SHP77 (cell line): ENCODE data around the gene TIMM17B.

ENCODE experiments used
- DNase-seq, 2 experiments: peaks; one replicate each; lab custom pipeline; 2025; lab: John Stamatoyannopoulos, UW

Gene TIMM17B

GRCh38 chrX:48897625-48898306 is at the start of gene TIMM17B, which contains the start of gene PQBP1:
TSS of gene TIMM17B (minus strand) at chrX:48897768. CDS start at chrX:48897749, 19 bp downstream.
TSS of gene PQBP1 (plus strand) at chrX:48897930. CDS start at chrX:48898510, 580 bp downstream.
- peak; percentile 85 to 89 for DNase-seq

- DNase-seq, result peak in 1 of 2 experiments; percentile 1
Measured at GRCh38 chrX:48945517-48946348, 48.2 kb upstream of the TIMM17B start.

DNA sequence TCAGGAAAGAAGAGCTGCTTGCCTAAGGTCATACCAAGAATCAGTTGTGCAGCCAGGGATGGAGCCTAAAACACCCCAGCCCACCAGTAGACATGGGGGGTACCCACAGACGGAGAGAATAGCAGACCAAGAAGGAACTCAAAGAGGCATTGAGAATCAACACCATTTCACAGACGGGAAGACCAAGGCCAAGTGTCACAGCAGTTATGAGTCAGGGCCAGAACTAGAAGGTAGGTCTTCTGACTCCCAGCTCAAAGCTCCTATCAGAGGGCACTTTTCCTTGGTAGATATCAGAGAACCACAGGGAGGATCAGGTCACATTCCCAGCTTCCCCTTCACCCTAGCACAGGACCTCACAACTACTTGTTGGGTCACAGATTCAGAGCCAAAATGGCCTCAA is 45.3 kb upstream of the TIMM17B start:
- no peak for DNase-seq

DNA sequence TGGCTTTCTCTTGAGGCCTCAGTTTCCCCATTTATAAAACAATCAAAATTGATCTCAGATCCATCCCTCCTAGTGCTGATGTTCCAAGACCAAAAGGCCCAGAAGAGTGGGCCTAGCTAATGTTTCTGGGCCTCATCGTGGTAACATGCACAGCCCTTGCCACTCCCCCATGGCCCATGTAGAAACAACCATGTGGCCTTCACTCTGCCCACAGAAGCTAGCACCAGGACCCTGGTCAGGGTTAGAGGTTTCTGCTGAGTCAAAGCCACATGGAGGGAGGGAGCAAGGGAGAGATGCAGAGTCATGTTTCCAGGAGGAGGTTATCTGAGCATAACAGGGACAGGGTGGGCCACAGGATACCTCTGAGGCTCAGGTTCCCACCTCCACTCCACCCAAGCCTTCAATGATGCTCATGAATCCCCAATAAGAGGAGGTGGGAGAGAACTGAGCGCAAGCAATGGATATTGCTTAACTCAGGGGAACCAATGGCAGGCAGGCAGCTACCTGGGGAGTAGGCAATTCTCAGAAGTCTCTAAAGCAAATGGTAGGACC is 42.9 kb upstream of the TIMM17B start:
- no peak for DNase-seq

DNA sequence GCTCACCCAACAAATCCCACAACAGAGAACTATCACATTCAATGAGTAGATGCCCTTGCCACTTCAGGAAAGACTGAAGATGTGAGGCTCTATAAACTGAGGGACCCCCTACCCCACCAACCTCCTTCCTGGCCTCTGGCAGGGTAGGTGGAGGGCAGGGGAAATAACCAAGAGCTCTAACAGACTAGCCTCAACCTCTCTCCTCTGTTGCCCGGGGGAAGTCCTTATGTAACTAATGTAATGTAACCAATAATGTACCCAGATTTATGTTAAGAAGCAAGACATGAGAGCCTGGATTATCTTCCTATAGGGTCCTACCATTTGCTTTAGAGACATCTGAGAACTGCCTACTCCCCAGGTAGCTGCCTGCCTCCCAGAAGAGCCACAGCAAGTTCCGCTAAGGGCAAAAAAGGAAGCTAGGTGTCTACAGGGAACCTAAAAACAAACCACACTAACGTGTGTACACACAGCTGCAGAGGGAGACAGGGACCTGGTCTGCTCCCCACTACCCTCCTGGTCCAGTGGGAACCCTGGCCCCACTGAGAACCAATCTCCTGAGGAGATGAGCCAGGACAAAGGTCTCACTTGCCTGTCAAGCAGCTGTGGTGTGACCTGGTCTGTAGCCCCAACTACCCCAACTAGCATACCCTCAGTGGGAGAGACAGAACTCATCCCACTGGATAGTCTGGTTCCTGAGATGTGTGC is 42.1 kb upstream of the TIMM17B start:
- DNase-seq, result no peak

GRCh38 chrX:48938721-48939425 is 41.3 kb upstream of the TIMM17B start:
- DNase-seq, result no peak

DNA sequence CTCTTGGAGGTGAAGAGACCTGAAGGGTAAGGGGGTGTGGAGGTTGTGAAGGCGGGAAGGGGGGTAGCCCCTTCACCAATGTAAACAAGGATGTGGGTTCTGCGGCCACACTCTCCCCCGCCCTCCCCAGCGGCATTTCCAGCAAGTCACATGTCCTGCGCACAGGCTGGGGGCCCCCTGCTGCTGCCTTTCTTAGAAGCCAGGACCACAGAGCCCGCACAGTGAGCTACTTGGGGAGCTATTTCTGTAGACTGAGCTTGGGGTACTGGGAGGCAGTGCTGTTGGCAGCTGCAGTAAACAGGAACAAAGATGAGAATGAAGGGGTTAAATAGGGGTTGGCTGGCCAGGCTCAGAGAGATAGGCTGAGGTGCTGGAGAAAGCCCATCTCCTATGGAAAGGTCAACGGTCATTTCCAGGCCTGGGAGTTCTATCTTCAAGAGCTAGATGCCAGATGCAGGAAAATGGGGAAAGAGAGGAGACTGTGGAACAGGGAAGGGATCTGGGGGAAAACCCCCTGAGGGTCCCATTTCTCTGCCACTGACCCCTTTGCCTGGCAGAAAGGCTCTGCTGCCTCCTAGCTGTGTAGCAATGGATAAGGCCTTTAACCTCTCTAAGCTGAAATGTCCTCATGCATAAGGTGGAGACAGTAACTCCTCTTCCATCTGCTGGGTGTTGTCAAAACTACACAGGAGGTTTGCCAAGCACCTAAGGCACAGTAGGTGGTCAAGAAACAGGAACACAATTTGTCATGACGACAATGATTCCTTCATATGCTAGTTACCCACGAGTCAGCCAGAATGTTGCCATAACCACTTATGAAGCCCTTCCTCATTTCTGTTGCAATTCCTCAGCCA is 39.7 kb upstream of the TIMM17B start:
- DNase-seq, result no peak

DNA sequence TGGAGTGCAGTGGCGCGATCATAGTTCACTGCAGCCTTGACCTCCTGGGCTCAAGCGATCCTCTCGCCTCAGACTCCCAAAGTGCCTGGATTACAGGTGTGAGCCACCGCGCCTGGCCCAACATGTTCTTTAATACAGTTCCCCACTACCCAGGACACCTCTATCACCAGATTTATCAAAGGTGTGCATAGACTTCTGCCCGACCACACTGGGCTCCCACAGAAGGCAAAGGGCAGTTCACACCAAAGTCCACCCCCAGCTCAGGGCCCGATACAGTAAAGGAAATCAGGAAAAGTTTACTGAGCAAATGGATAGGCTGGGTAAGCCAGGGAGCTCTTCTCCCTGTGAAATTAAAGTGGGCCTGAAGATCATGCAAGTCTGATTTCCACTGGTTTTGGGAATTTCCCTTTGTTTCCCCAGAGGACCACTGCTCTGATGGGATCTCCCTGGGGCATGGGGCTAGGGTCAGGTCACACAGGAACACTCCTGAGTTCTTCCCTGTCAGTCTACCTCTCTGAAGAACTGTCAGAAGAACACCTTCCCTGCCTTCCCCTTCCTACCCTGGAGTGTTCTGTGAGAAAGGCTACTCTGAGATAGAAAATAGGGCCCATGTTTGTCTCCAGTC is 39.0 kb upstream of the TIMM17B start:
- DNase-seq, result no peak

GRCh38 chrX:48935301-48935670 is 37.7 kb upstream of the TIMM17B start:
- DNase-seq, result no peak

- no peak for DNase-seq
Measured at GRCh38 chrX:48934581-48935300, 37.2 kb upstream of the TIMM17B start.

DNA sequence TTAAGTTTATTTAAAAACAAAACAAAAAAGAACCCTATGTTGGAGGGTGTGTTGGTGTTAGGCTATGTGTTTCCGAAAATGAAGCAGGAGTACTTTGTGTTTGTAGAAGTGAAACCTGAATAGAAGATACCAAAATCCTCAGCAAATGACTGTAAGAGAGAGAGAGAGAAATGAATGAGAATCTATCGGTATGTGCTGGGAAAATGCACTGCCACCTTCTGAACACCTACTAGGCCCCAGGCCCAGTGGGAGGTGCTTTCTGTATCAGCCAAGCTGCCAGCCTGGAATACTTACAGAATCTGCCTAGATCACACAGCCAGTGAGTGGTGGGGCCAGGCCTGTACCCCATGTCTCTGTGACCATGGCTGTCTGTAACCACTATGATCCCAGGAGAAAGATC is 36.2 kb upstream of the TIMM17B start:
- no peak for DNase-seq

- DNase-seq, result no peak
Measured at GRCh38 chrX:48927736-48928382, 30.3 kb upstream of the TIMM17B start.

GRCh38 chrX:48927123-48927522 is 29.6 kb upstream of the TIMM17B start:
- no peak for DNase-seq

DNA sequence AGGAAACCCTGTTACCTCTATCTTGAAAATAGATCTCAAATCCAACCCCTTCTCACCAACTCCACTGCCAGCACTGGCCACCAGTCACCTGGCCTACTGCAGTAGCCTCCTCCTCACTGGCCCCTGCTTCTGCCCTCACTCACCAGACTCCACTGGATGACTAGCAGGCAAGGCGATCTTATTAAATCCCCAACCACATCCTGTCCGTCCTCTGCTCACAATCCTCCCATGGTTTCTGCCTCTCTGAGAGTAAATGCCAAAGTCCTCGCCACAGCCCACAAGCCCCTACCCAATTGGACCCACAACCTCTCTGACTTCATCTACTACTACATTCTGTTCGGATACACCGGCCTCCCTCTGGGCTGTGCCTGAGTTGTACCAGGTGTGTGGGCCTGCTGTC is 26.7 kb upstream of the TIMM17B start:
- DNase-seq, result no peak

- no peak for DNase-seq
Measured at GRCh38 chrX:48923771-48924170, 26.2 kb upstream of the TIMM17B start.

- no peak for DNase-seq
Measured at GRCh38 chrX:48920718-48921104, 23.1 kb upstream of the TIMM17B start.

- no peak for DNase-seq
Measured at GRCh38 chrX:48919947-48920717, 22.6 kb upstream of the TIMM17B start.

DNA sequence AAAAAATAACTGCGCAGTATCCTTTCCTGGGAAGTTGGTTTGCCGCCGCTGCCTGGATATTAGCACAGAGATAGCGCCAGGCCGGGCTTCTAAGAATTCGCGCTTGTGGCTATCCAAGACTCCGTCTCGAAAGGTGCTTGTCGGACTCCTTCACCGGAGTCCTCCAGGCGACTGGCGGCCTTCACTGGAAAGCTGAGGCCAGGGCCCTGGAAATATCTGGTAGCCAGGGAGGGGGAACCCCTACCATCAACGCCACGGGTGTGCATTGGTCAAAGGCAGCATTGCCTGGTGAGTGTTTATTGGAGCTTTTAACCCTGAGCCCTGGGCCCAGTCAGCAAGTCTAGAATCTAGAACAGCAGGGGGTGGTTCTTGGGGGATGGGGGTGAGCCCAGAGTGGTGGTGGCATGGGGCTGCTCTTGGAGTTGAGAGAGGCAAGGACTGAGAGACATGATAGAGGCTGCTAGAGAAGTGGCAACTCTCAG is 21.8 kb upstream of the TIMM17B start:
- DNase-seq, result no peak
